Peyer's patch (tissue), 4 donors: ENCODE results near the gene LTF. TPM values are rescaled to one million over a fixed set of nuclear protein-coding genes. Genes with fewer than 3 reads are reported as not detected.

Experiments
- DNase-seq, 3 donors: peaks; one replicate each; pipeline ENCODE4 v3.0.0-alpha.2; 2017 to 2019
- H3K27ac ChIP-seq, 4 donors: fragments of 200-600 bp; sonication (generic); one replicate each; pipeline ENCODE4 v1.5.1; 2016 to 2019
- H3K27me3 ChIP-seq, 2 donors: fragments of 200-600 bp; sonication (generic); one replicate each; pipeline ENCODE4 v1.5.1; 2019
- H3K36me3 ChIP-seq, 3 donors: fragments of 200-600 bp; sonication (generic); one replicate each; pipeline ENCODE4 v1.5.1; 2016 to 2019
- H3K4me1 ChIP-seq, 4 donors: fragments of 200-600 bp; sonication (generic); one replicate each; pipeline ENCODE4 v1.5.1; 2016 to 2019
- H3K4me3 ChIP-seq, 4 donors: fragments of 200-600 bp; sonication (generic); 1 replicate in 3 of 4; 2 replicates in 1 of 4; pipeline ENCODE4 v1.5.1; 2016 to 2019; ENCODE audit warnings: mild to moderate bottlenecking in 1 of 4
- H3K9me3 ChIP-seq, 4 donors: fragments of 200-600 bp; sonication (generic); one replicate each; pipeline ENCODE4 v1.5.1; 2016 to 2019; ENCODE audit warnings: mild to moderate bottlenecking in 1 of 4
- CTCF ChIP-seq, 6 experiments: fragments of 450-650 bp in 4 of 6; fragments of 200-600 bp in 2 of 6; sonication (generic) in 1 of 6; IDR thresholded peaks; one replicate each; pipeline ENCODE4 v1.5.1; 2017 to 2019; ENCODE audit warnings: antibody characterized with exemption in 6 of 6, mild to moderate bottlenecking in 3 of 6, moderate library complexity in 1 of 6
- POLR2A ChIP-seq, 2 donors: fragments of 450-650 bp; IDR thresholded peaks; one replicate each; pipeline ENCODE4 v1.5.1; 2017; ENCODE audit warnings: antibody characterized with exemption in 2 of 2, mild to moderate bottlenecking in 2 of 2, moderate library complexity in 2 of 2
- total RNA-seq, 4 donors: library from RNA; depleted of rRNA; stranded (reverse); fragments of >200 nt; gene quantifications; one replicate each; pipeline ENCODE4 v1.1.0, GENCODE V29; 2016

Gene LTF
- total RNA-seq, 4 donors from 2014 or later = 0.38 to 12.4 (median 1.1) TPM; not detected in 1

GRCh38 chr3:46465196-46465520 is 453 bp upstream of the LTF start:
- TF ChIP-seq POLR2A (IDR thresholded peaks at IDR 0.05) (no peak), CTCF (IDR thresholded peaks at IDR 0.05) (no peak)
- Histone ChIP-seq H3K4me3 (no peak overlapping the region), H3K36me3 (no peaks in the 10 kb centered on the region), H3K27me3 (no peaks in the 10 kb centered on the region), H3K4me1 (no peaks in the 10 kb centered on the region), H3K9me3 (no peaks in the 10 kb centered on the region), H3K27ac (no peak overlapping the region)
- DNase-seq = no peak

GRCh38 chr3:46463868-46464241 is 850 bp downstream of the LTF start:
- no peaks in the 10 kb centered on the region for H3K4me1 ChIP-seq
- H3K9me3 ChIP-seq = no peaks in the 10 kb centered on the region
- H3K27ac ChIP-seq = no peak overlapping the region
- TF ChIP-seq POLR2A (IDR thresholded peaks at IDR 0.05) = no peak
- H3K4me3 ChIP-seq = no peak overlapping the region
- no peaks in the 10 kb centered on the region for H3K27me3 ChIP-seq
- no peak for DNase-seq
- no peaks in the 10 kb centered on the region for H3K36me3 ChIP-seq

GRCh38 chr3:46463120-46463867 is 1.4 kb downstream of the LTF start:
- Histone ChIP-seq H3K4me3 (no peak overlapping the region), H3K4me1 (no peaks in the 10 kb centered on the region), H3K27ac (peak overlapping the region in 1 of 4 donors; percentile 12), H3K9me3 (no peaks in the 10 kb centered on the region), H3K36me3 (no peaks in the 10 kb centered on the region), H3K27me3 (no peaks in the 10 kb centered on the region)
- no peak for DNase-seq
- TF ChIP-seq CTCF (IDR thresholded peaks at IDR 0.05) (no peak), POLR2A (IDR thresholded peaks at IDR 0.05) (no peak)

GRCh38 chr3:46462511-46462910 is 2.2 kb downstream of the LTF start:
- H3K9me3 ChIP-seq = no peaks in the 10 kb centered on the region
- H3K4me3 ChIP-seq = no peak overlapping the region
- no peak overlapping the region for H3K27ac ChIP-seq

GRCh38 chr3:46462111-46462510 is 2.6 kb downstream of the LTF start:
- Histone ChIP-seq H3K4me1 (no peaks in the 10 kb centered on the region), H3K36me3 (no peaks in the 10 kb centered on the region), H3K4me3 (no peak overlapping the region), H3K27me3 (no peaks in the 10 kb centered on the region), H3K27ac (no peak overlapping the region), H3K9me3 (no peaks in the 10 kb centered on the region)
- TF ChIP-seq POLR2A (IDR thresholded peaks at IDR 0.05) (no peak), CTCF (IDR thresholded peaks at IDR 0.05) (no peak)
- no peak for DNase-seq

More at GRCh38 chr3:46462511-46462910, 2.2 kb downstream of the LTF start:
- no peaks in the 10 kb centered on the region for H3K36me3 ChIP-seq
- H3K4me1 ChIP-seq = no peaks in the 10 kb centered on the region
- H3K27me3 ChIP-seq = no peaks in the 10 kb centered on the region
- TF ChIP-seq CTCF (IDR thresholded peaks at IDR 0.05) (no peak), POLR2A (IDR thresholded peaks at IDR 0.05) (no peak)
- no peak for DNase-seq

GRCh38 chr3:46460051-46460450 is 4.7 kb downstream of the LTF start:
- no peak overlapping the region for H3K4me3 ChIP-seq
- no peak for TF ChIP-seq CTCF (IDR thresholded peaks at IDR 0.05)
- no peak for TF ChIP-seq POLR2A (IDR thresholded peaks at IDR 0.05)
- H3K4me1 ChIP-seq = no peaks in the 10 kb centered on the region
- no peak overlapping the region for H3K27ac ChIP-seq
- H3K36me3 ChIP-seq = no peaks in the 10 kb centered on the region
- DNase-seq = no peak
- no peaks in the 10 kb centered on the region for H3K9me3 ChIP-seq
- no peaks in the 10 kb centered on the region for H3K27me3 ChIP-seq
